K562 (cell line): ENCODE measurements around the gene SSU72.

ENCODE experiments used
- BRCA1 ChIP-seq, 2 experiments: fragments of 450-650 bp in 1 of 2; sonication (generic) in 1 of 2; formaldehyde crosslinking in 1 of 2; IDR thresholded peaks; 2 replicates each; pipeline versions ENCODE4 v1.5.0 to v1.6.1; 2017 to 2020; ENCODE audit warnings: mild to moderate bottlenecking in 1 of 2, missing genetic modification reagents in 1 of 2
- EGR1 ChIP-seq: fragments of 450-650 bp; conservative IDR thresholded peaks from 2 replicates; pipeline ENCODE4 v1.6.1; 2017; ENCODE audit warnings: mild to moderate bottlenecking
- MCM5 ChIP-seq: fragments of 450-650 bp; IDR thresholded peaks from 2 replicates; pipeline ENCODE4 v1.6.1; 2016; ENCODE audit warnings: low read depth
- MYC ChIP-seq, 2 experiments: fragments of 250-450 bp in 1 of 2; sonication (Bioruptor Pico) in 1 of 2; IDR thresholded peaks; 2 replicates each; pipeline versions ENCODE4 v1.5.1 to v1.6.1; 2012 to 2021; ENCODE audit warnings: low read depth in 2 of 2, borderline replicate concordance in 1 of 2, improper control_type of control experiment in 1 of 2, low read length in 1 of 2, mild to moderate bottlenecking in 1 of 2, moderate library complexity in 1 of 2
- PHF8 ChIP-seq: fragments of 200-600 bp; sonication (generic); IDR thresholded peaks from 2 replicates; pipeline ENCODE4 v1.6.1; 2012; ENCODE audit warnings: mixed run types, mild to moderate bottlenecking, inconsistent platforms, low read length, moderate library complexity, borderline replicate concordance
- POLR2A ChIP-seq: fragments of 450-650 bp; conservative IDR thresholded peaks from 2 replicates; pipeline ENCODE4 v1.6.1; 2016
- RNF2 ChIP-seq: sonication (generic); IDR thresholded peaks from 2 replicates; pipeline ENCODE4 v1.6.1; 2016
- ZC3H11A ChIP-seq: IDR thresholded peaks from 2 replicates; pipeline ENCODE4 v1.6.1; 2012; ENCODE audit warnings: low read depth, low read length, improper control_type of control experiment
- ZNF696 ChIP-seq: fragments of 250-450 bp; sonication (Bioruptor Pico); conservative IDR thresholded peaks from 2 replicates; pipeline ENCODE4 v1.4.0; 2020; ENCODE audit warnings: mild to moderate bottlenecking, moderate library complexity
- TF ChIP-seq, protein P1 (sequence below), 3 experiments: IDR thresholded peaks in 2 of 3; conservative IDR thresholded peaks in 1 of 3; 2 replicates each; pipeline ENCODE4 v1.5.1; 2011 to 2012; ENCODE audit warnings: low read length in 3 of 3, mild to moderate bottlenecking in 3 of 3, control low read depth in 2 of 3, improper control_type of control experiment in 1 of 3, inconsistent platforms in 1 of 3, low read depth in 1 of 3, mixed read lengths in 1 of 3, moderate library complexity in 1 of 3; ENCODE audit not compliant: insufficient read depth in 2 of 3

DNA sequence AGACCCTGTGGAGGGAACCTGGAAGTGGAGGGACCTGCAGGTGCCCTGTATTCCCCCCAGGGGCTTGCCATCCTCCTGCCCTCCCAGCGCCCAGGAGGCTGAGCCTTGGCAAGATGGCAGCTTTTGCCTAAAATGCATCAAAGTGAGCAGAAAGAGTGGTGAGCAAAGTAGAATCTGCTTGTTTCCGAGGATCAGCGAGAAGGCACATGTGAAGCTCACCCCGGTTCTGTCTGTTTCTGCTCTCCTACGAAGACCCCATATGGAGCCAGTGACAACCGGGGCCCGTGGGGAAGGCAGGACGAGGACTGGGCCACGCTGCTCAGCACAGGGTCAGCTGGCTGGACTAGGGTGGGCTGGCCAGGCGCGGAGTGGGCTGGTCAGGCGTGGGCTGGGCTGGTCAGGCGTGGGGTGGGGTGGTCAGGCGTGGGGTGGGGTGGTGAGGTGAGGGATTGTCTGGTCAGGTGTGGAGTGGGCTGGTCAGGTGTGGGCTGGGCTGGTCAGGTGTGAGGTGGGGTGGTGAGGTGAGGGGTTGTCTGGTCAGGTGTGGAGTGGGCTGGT is 30.4 kb upstream of the SSU72 start:
- TF ChIP-seq, protein P1, sequence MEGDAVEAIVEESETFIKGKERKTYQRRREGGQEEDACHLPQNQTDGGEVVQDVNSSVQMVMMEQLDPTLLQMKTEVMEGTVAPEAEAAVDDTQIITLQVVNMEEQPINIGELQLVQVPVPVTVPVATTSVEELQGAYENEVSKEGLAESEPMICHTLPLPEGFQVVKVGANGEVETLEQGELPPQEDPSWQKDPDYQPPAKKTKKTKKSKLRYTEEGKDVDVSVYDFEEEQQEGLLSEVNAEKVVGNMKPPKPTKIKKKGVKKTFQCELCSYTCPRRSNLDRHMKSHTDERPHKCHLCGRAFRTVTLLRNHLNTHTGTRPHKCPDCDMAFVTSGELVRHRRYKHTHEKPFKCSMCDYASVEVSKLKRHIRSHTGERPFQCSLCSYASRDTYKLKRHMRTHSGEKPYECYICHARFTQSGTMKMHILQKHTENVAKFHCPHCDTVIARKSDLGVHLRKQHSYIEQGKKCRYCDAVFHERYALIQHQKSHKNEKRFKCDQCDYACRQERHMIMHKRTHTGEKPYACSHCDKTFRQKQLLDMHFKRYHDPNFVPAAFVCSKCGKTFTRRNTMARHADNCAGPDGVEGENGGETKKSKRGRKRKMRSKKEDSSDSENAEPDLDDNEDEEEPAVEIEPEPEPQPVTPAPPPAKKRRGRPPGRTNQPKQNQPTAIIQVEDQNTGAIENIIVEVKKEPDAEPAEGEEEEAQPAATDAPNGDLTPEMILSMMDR (IDR thresholded peaks at IDR 0.05 in 2 of 3, conservative IDR thresholded peaks at IDR 0.05 in 1 of 3; ENCODE audit: insufficient read depth in 2 of 3, low read depth in 1 of 3, low read length in 3 of 3), result no peak
- no peak for TF ChIP-seq BRCA1 (IDR thresholded peaks at IDR 0.05)
- no peak for TF ChIP-seq BRCA1 (CRISPR knock-in tag; IDR thresholded peaks at IDR 0.05)
- TF ChIP-seq PHF8, result no peak
- no peak for TF ChIP-seq MYC (IDR thresholded peaks at IDR 0.05; ENCODE audit: low read depth, low read length)
- no peak for TF ChIP-seq MYC (CRISPR knock-in tag; IDR thresholded peaks at IDR 0.05; ENCODE audit: borderline replicate concordance, low read depth)
- TF ChIP-seq EGR1, result no peak
- TF ChIP-seq POLR2A, result no peak
- no peak for TF ChIP-seq ZC3H11A
- TF ChIP-seq RNF2, result no peak
- no peak for TF ChIP-seq ZNF696 (CRISPR knock-in tag)
- no peak for TF ChIP-seq MCM5
